Trophoblast cell (in vitro differentiated cells and primary cell): ENCODE data around the gene PTPN3.

Experiments
- DNase-seq, 2 donors: peaks; one replicate each; pipeline ENCODE4 v3.0.0-alpha.2; 2016
- H2AFZ ChIP-seq: 2 replicates; pipeline ENCODE4 v1.6.1; 2013; ENCODE audit warnings: low read length, moderate library complexity, mild to moderate bottlenecking; ENCODE audit not compliant: insufficient read depth, poor library complexity
- H2AK5ac ChIP-seq: 2 replicates; pipeline ENCODE4 v1.6.1; 2013; ENCODE audit warnings: mild to moderate bottlenecking, low read length
- H2BK120ac ChIP-seq: 2 replicates; pipeline ENCODE4 v1.6.1; 2013; ENCODE audit warnings: low read length, mild to moderate bottlenecking, moderate library complexity; ENCODE audit not compliant: insufficient read depth, poor library complexity
- H2BK12ac ChIP-seq: 2 replicates; pipeline ENCODE4 v1.6.1; 2013; ENCODE audit warnings: mild to moderate bottlenecking, low read length, moderate library complexity
- H2BK5ac ChIP-seq: 2 replicates; pipeline ENCODE4 v1.6.1; 2013; ENCODE audit warnings: low read length, low read depth, moderate library complexity, mild to moderate bottlenecking; ENCODE audit not compliant: poor library complexity
- H3K14ac ChIP-seq: 2 replicates; pipeline ENCODE4 v1.6.1; 2013; ENCODE audit warnings: mild to moderate bottlenecking, low read length
- H3K18ac ChIP-seq: 2 replicates; pipeline ENCODE4 v1.6.1; 2013; ENCODE audit warnings: mild to moderate bottlenecking, low read length
- H3K23ac ChIP-seq: 2 replicates; pipeline ENCODE4 v1.6.1; 2013; ENCODE audit warnings: low read length
- H3K27ac ChIP-seq: 2 replicates; pipeline ENCODE4 v1.5.1; 2013; ENCODE audit warnings: low read depth, mild to moderate bottlenecking, inconsistent platforms, low read length, moderate library complexity
- H3K27me3 ChIP-seq: 2 replicates; pipeline ENCODE4 v1.6.1; 2013; ENCODE audit warnings: inconsistent platforms, mild to moderate bottlenecking, low read length, moderate library complexity; ENCODE audit not compliant: insufficient read depth
- H3K36me3 ChIP-seq, 2 experiments: 1 replicate in 1 of 2; 2 replicates in 1 of 2; pipeline ENCODE4 v1.6.1; 2013; ENCODE audit warnings: low read length in 2 of 2, mild to moderate bottlenecking in 2 of 2, moderate library complexity in 1 of 2; ENCODE audit not compliant: insufficient read depth in 2 of 2, control insufficient read depth in 1 of 2
- H3K4ac ChIP-seq: 2 replicates; pipeline ENCODE4 v1.6.1; 2013; ENCODE audit warnings: low read depth, mild to moderate bottlenecking, low read length, moderate library complexity
- H3K4me1 ChIP-seq, 2 experiments: 1 replicate in 1 of 2; 2 replicates in 1 of 2; pipeline ENCODE4 v1.6.1; 2013; ENCODE audit warnings: low read length in 2 of 2, mild to moderate bottlenecking in 2 of 2, moderate library complexity in 1 of 2; ENCODE audit not compliant: insufficient read depth in 2 of 2, control insufficient read depth in 1 of 2
- H3K4me2 ChIP-seq: 2 replicates; pipeline ENCODE4 v1.6.1; 2013; ENCODE audit warnings: inconsistent platforms, mild to moderate bottlenecking, low read length, moderate library complexity
- H3K4me3 ChIP-seq: 2 replicates; pipeline ENCODE4 v1.5.1; 2013; ENCODE audit warnings: mild to moderate bottlenecking, low read depth, low read length, inconsistent platforms
- H3K79me1 ChIP-seq: one replicate; pipeline ENCODE4 v1.6.1; 2013; ENCODE audit warnings: low read length
- H3K79me2 ChIP-seq: 2 replicates; pipeline ENCODE4 v1.6.1; 2013; ENCODE audit warnings: low read length, mild to moderate bottlenecking; ENCODE audit not compliant: control insufficient read depth, insufficient read depth, poor library complexity
- H3K9ac ChIP-seq: 2 replicates; pipeline ENCODE4 v1.6.1; 2013; ENCODE audit warnings: mild to moderate bottlenecking, low read length
- H3K9me3 ChIP-seq: 2 replicates; pipeline ENCODE4 v1.6.1; 2013; ENCODE audit warnings: low read depth, mild to moderate bottlenecking, control low read depth, inconsistent platforms, low read length; ENCODE audit not compliant: insufficient read depth
- H4K12ac ChIP-seq: 2 replicates; pipeline ENCODE4 v1.6.1; 2013; ENCODE audit warnings: low read depth, mild to moderate bottlenecking, low read length, moderate library complexity
- H4K8ac ChIP-seq: 2 replicates; pipeline ENCODE4 v1.6.1; 2013; ENCODE audit warnings: low read depth, mild to moderate bottlenecking, low read length, moderate library complexity
- H4K91ac ChIP-seq: one replicate; pipeline ENCODE4 v1.6.1; 2013; ENCODE audit warnings: low read depth, mild to moderate bottlenecking, low read length, moderate library complexity
- WGBS: extraction: QIAGEN DNeasy Blood & Tissue Kit; methylation state at CpG from one replicate; pipeline ENCODE4 v1.1.7; 2013; ENCODE audit warnings: missing lambda C conversion rate; ENCODE audit not compliant: insufficient read length, insufficient coverage; ENCODE audit errors: extremely low coverage; 5-methylcytosine and 5-hydroxymethylcytosine counted together

The PTPN3 gene

DNA sequence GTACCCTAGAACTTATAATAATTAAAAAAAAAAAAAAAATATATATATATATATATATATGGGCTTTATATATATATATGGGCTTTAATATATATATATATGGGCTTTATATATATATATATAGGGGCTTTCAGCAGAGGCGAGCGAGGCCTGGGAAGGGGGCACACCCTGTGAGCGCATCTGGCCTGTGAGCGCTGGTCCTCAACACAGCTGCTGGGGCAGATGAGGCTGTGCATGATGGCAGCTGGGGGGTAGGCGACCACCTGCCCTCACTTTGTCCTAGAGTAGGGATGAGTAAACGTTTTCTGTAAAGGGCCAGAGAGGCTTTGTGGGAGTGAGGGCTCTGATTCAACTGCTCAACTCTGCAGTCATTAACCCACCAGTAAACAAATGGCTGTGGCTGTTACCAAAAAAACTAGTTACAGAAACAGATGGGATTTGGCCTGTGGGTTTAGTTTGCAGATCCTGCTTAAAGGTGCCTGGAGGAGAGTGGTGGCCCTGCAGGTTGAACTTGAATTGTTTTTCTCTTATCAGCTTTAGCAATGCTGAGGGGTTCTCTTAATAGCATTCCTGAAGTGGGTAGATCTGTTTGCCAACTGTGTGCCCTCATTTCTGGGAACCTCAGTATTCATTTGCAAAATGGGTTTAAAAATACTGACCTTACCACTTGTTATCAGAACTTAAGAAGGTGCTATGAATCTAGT lies 89.2 kb downstream of the PTPN3 start:
- H3K4me2 ChIP-seq = no peak overlapping the region
- H2AFZ ChIP-seq = no peak overlapping the region
- no peak overlapping the region for H2BK120ac ChIP-seq
- H3K9me3 ChIP-seq = peaks cover 2% of the 10 kb centered on the region
- H3K9ac ChIP-seq = no peak overlapping the region
- H3K27ac ChIP-seq = no peak overlapping the region
- WGBS = no CpG with 5 or more reads among the region's 6 CpGs
- no peaks in the 10 kb centered on the region for H3K79me2 ChIP-seq
- no peaks in the 10 kb centered on the region for H3K4me1 ChIP-seq
- H3K14ac ChIP-seq = no peak overlapping the region
- no peak for DNase-seq
- no peak overlapping the region for H2BK5ac ChIP-seq
- H3K79me1 ChIP-seq = no peaks in the 10 kb centered on the region
- no peak overlapping the region for H3K4ac ChIP-seq
- H3K27me3 ChIP-seq = no peaks in the 10 kb centered on the region
- H3K18ac ChIP-seq = no peak overlapping the region
- no peak overlapping the region for H3K4me3 ChIP-seq
- H3K36me3 ChIP-seq = no peaks in the 10 kb centered on the region
- no peak overlapping the region for H3K23ac ChIP-seq
- no peak overlapping the region for H2BK12ac ChIP-seq
- no peak overlapping the region for H2AK5ac ChIP-seq
- H4K91ac ChIP-seq = no peak overlapping the region
- H4K12ac ChIP-seq = no peak overlapping the region
- H4K8ac ChIP-seq = no peak overlapping the region

- Histone ChIP-seq H4K12ac (no peak overlapping the region), H3K4me2 (no peak overlapping the region), H3K4ac (no peak overlapping the region), H3K4me3 (no peak overlapping the region), H3K4me1 (no peaks in the 10 kb centered on the region), H4K91ac (no peak overlapping the region), H3K36me3 (no peaks in the 10 kb centered on the region), H3K27me3 (no peaks in the 10 kb centered on the region), H3K9me3 (no peaks in the 10 kb centered on the region), H3K79me1 (no peaks in the 10 kb centered on the region), H2BK12ac (no peak overlapping the region), H3K9ac (no peak overlapping the region), H4K8ac (no peak overlapping the region), H2BK5ac (no peak overlapping the region), H3K23ac (no peak overlapping the region), H2BK120ac (no peak overlapping the region), H3K14ac (no peak overlapping the region), H3K18ac (no peak overlapping the region), H2AK5ac (no peak overlapping the region), H3K79me2 (no peaks in the 10 kb centered on the region), H3K27ac (no peak overlapping the region), H2AFZ (no peak overlapping the region)
- WGBS = no CpG with 5 or more reads among the region's 5 CpGs
- DNase-seq = no peak
Measured at GRCh38 chr9:109403766-109404320, 94.3 kb downstream of the PTPN3 start.

- Histone ChIP-seq H3K14ac (no peak overlapping the region), H3K18ac (no peak overlapping the region), H3K27me3 (no peaks in the 10 kb centered on the region), H3K36me3 (no peaks in the 10 kb centered on the region), H3K79me2 (no peaks in the 10 kb centered on the region), H2AK5ac (no peak overlapping the region), H2AFZ (no peak overlapping the region), H3K9me3 (no peaks in the 10 kb centered on the region), H4K91ac (no peak overlapping the region), H4K12ac (no peak overlapping the region), H3K4ac (no peak overlapping the region), H3K23ac (no peak overlapping the region), H2BK5ac (no peak overlapping the region), H3K27ac (no peak overlapping the region), H2BK12ac (no peak overlapping the region), H3K79me1 (no peaks in the 10 kb centered on the region), H2BK120ac (no peak overlapping the region), H3K4me3 (no peak overlapping the region), H4K8ac (no peak overlapping the region), H3K9ac (no peak overlapping the region), H3K4me1 (no peaks in the 10 kb centered on the region), H3K4me2 (no peak overlapping the region)
- DNase-seq = peak in 1 of 2 donors; percentile 43
- no CpG with 5 or more reads among the region's 2 CpGs for WGBS
Measured at GRCh38 chr9:109403116-109403515, 95.0 kb downstream of the PTPN3 start.

GRCh38 chr9:109401990-109402318 lies 96.2 kb downstream of the PTPN3 start:
- H2BK5ac ChIP-seq = no peak overlapping the region
- no peak overlapping the region for H2BK12ac ChIP-seq
- no peak overlapping the region for H3K27ac ChIP-seq
- no peak overlapping the region for H2AFZ ChIP-seq
- no peak overlapping the region for H2BK120ac ChIP-seq
- no peak for DNase-seq
- no peak overlapping the region for H4K12ac ChIP-seq
- no peak overlapping the region for H3K23ac ChIP-seq
- no peak overlapping the region for H3K4me2 ChIP-seq
- no peaks in the 10 kb centered on the region for H3K79me1 ChIP-seq
- no peak overlapping the region for H3K9ac ChIP-seq
- no peak overlapping the region for H4K91ac ChIP-seq
- no peak overlapping the region for H3K4ac ChIP-seq
- H3K14ac ChIP-seq = no peak overlapping the region
- no peak overlapping the region for H4K8ac ChIP-seq
- no peak overlapping the region for H3K4me3 ChIP-seq
- H3K27me3 ChIP-seq = no peaks in the 10 kb centered on the region
- no peak overlapping the region for H2AK5ac ChIP-seq
- no peaks in the 10 kb centered on the region for H3K79me2 ChIP-seq
- H3K9me3 ChIP-seq = no peaks in the 10 kb centered on the region
- WGBS = no CpG with 5 or more reads among the region's 4 CpGs
- H3K36me3 ChIP-seq = no peaks in the 10 kb centered on the region
- H3K18ac ChIP-seq = no peak overlapping the region
- no peaks in the 10 kb centered on the region for H3K4me1 ChIP-seq
